Right cardiac atrium (tissue), 5 donors: ENCODE results near the gene ADGRD1. TPM values are rescaled to one million over a fixed set of nuclear protein-coding genes. Genes with fewer than 3 reads are reported as not detected.

Experiments
- ATAC-seq, 2 donors: fragments of 200-7000 bp; cut with Tn5 transposase; one replicate each; pipeline versions ENCODE4 v1.8.0 to v1.9.1; 2020; ENCODE audit warnings: moderate library complexity in 2 of 2, mild to moderate bottlenecking in 1 of 2
- DNase-seq, 3 donors: peaks; one replicate each; pipeline ENCODE4 v3.0.0-alpha.2; 2020
- H3K27ac ChIP-seq: one replicate; pipeline ENCODE4 v1.5.1; 2013; ENCODE audit warnings: mild to moderate bottlenecking, low read length, control low read depth, moderate library complexity
- H3K27me3 ChIP-seq: one replicate; pipeline ENCODE4 v1.6.1; 2013; ENCODE audit not compliant: control insufficient read depth, insufficient read depth
- H3K4me1 ChIP-seq: one replicate; pipeline ENCODE4 v1.6.1; 2013; ENCODE audit warnings: low read length; ENCODE audit not compliant: control insufficient read depth, insufficient read depth
- H3K4me3 ChIP-seq: one replicate; pipeline ENCODE4 v1.5.1; 2013; ENCODE audit warnings: low read length, control low read depth
- H3K9me3 ChIP-seq: one replicate; pipeline ENCODE4 v1.6.1; 2013; ENCODE audit warnings: low read length; ENCODE audit not compliant: control insufficient read depth
- WGBS: extraction: QIAGEN DNeasy Blood & Tissue Kit; methylation state at CpG from one replicate; pipeline ENCODE4 v1.1.7; 2013; 5-methylcytosine and 5-hydroxymethylcytosine counted together
- intact Hi-C, 4 donors: fragments of 100-400 bp; cut with DNase I; formaldehyde crosslinking; loops; one replicate each; pipeline versions ENCODE4 v1.11.0 to v1.14.0; 2022 to 2023
- polyA plus RNA-seq: library from polyadenylated mRNA; stranded (reverse); fragments of 200-250 nt; gene quantifications from one replicate; pipeline ENCODE4 v1.2.3, GENCODE V29; 2013
- total RNA-seq, 4 donors: library from RNA; stranded (reverse); fragmentation: NEBNext Ultra II Directional; extraction: Animal tissue kit (Norgen Biotek cat#: 25700); gene quantifications; one replicate each; pipeline ENCODE4 v1.2.1, GENCODE V29; 2021
- donor health status: healthy with polysubstance abuse.
- donor health status: DM: no; HTN: yes; CAD: no.
- donor health status: DM: no; HTN: no; CAD: no.
- donor health status: DM: no; HTN: yes; CAD: no; lungs with severe emphysema.
- donor health status: DM: yes; HTN: yes; CAD: no.

The ADGRD1 gene
- total and polyA plus RNA-seq, 5 donors: 50.0 to 386 (median 234) TPM

- Histone ChIP-seq H3K27ac (peak overlapping the region; percentile 15), H3K4me3 (peak overlapping the region; percentile 86), H3K27me3 (no peaks in the 10 kb centered on the region), H3K4me1 (peaks cover 2% of the 10 kb centered on the region), H3K9me3 (no peaks in the 10 kb centered on the region)
- peak in 2 of 3 donors; percentile 57 to 75 for DNase-seq
- intact Hi-C loops: no loop called here
- ATAC-seq: peak; percentile 60 to 68
- 43% methylated on average over 11 of the region's 11 CpGs for WGBS
Observed at GRCh38 chr12:130955238-130955816, 1.6 kb downstream of the ADGRD1 start.

GRCh38 chr12:130956009-130956408 is 2.3 kb downstream of the ADGRD1 start:
- intact Hi-C loops: no loop called here
- peak overlapping the region; percentile 86 for H3K4me3 ChIP-seq

GRCh38 chr12:130956456-130957303 is 3.0 kb downstream of the ADGRD1 start:
- Histone ChIP-seq H3K4me3 (peak overlapping the region; percentile 86), H3K9me3 (no peaks in the 10 kb centered on the region), H3K27ac (no peak overlapping the region), H3K27me3 (no peaks in the 10 kb centered on the region), H3K4me1 (peaks cover 2% of the 10 kb centered on the region)
- intact Hi-C loops: no loop called here
- ATAC-seq: peak; percentile 0 to 1
- 76% methylated on average over 14 of the region's 14 CpGs for WGBS
- peak in 1 of 3 donors; percentile 52 for DNase-seq

More at GRCh38 chr12:130956009-130956408, 2.3 kb downstream of the ADGRD1 start:
- peaks cover 2% of the 10 kb centered on the region for H3K4me1 ChIP-seq
- DNase-seq: peak in 1 of 3 donors; percentile 58
- 63% methylated on average over 11 of the region's 11 CpGs for WGBS
- H3K9me3 ChIP-seq: no peaks in the 10 kb centered on the region
- peak overlapping the region; percentile 14 for H3K27ac ChIP-seq
- H3K27me3 ChIP-seq: no peaks in the 10 kb centered on the region
- no peak for ATAC-seq

GRCh38 chr12:130957304-130957621 is 3.6 kb downstream of the ADGRD1 start:
- peaks cover 2% of the 10 kb centered on the region for H3K4me1 ChIP-seq
- WGBS: 78% methylated on average over 7 of the region's 7 CpGs
- no peak for DNase-seq
- no peaks in the 10 kb centered on the region for H3K9me3 ChIP-seq
- no peak for ATAC-seq
- H3K27ac ChIP-seq: no peak overlapping the region
- no peaks in the 10 kb centered on the region for H3K27me3 ChIP-seq
- no peak overlapping the region for H3K4me3 ChIP-seq
- intact Hi-C loops: no loop called here

GRCh38 chr12:130958557-130959140 is 4.9 kb downstream of the ADGRD1 start:
- 77% methylated on average over 26 of the region's 26 CpGs for whole genome bisulfite sequencing
- Histone ChIP-seq H3K4me3 (no peak overlapping the region), H3K9me3 (no peaks in the 10 kb centered on the region), H3K27ac (peak overlapping the region; percentile 40), H3K4me1 (peaks cover 2% of the 10 kb centered on the region), H3K27me3 (no peaks in the 10 kb centered on the region)
- no peak for ATAC-seq
- intact Hi-C loops: no loop called here
- no peak for DNase-seq

GRCh38 chr12:130959632-130960031 is 5.9 kb downstream of the ADGRD1 start:
- peaks cover 2% of the 10 kb centered on the region for H3K4me1 ChIP-seq
- 67% methylated on average over 8 of the region's 8 CpGs for WGBS
- no peak overlapping the region for H3K4me3 ChIP-seq
- DNase-seq (no peak), ATAC-seq (no peak)
- H3K27ac ChIP-seq: no peak overlapping the region
- intact Hi-C loops: no loop called here
- no peaks in the 10 kb centered on the region for H3K9me3 ChIP-seq
- no peaks in the 10 kb centered on the region for H3K27me3 ChIP-seq

GRCh38 chr12:130960058-130960457 is 6.4 kb downstream of the ADGRD1 start:
- intact Hi-C loops: no loop called here
- H3K27me3 ChIP-seq: no peaks in the 10 kb centered on the region
- H3K9me3 ChIP-seq: no peaks in the 10 kb centered on the region
- 70% methylated on average over 3 of the region's 3 CpGs for WGBS
- DNase-seq (no peak), ATAC-seq (no peak)
- H3K4me1 ChIP-seq: peaks cover 2% of the 10 kb centered on the region
- no peak overlapping the region for H3K27ac ChIP-seq
- no peak overlapping the region for H3K4me3 ChIP-seq

GRCh38 chr12:130960787-130961186 is 7.1 kb downstream of the ADGRD1 start:
- ATAC-seq (no peak), DNase-seq (no peak)
- Histone ChIP-seq H3K27ac (peak overlapping the region; percentile 1), H3K27me3 (no peaks in the 10 kb centered on the region), H3K4me3 (no peak overlapping the region), H3K4me1 (peaks cover 2% of the 10 kb centered on the region), H3K9me3 (no peaks in the 10 kb centered on the region)
- intact Hi-C loops: no loop called here
- 69% methylated on average over 8 of the region's 8 CpGs for WGBS

- 50% methylated on average over 9 of the region's 9 CpGs for WGBS
- H3K4me1 ChIP-seq: peaks cover 2% of the 10 kb centered on the region
- DNase-seq (peak; percentile 76 to 86 (median 85)), ATAC-seq (peak; percentile 85 to 91)
- no peaks in the 10 kb centered on the region for H3K9me3 ChIP-seq
- no peak overlapping the region for H3K27ac ChIP-seq
- no peak overlapping the region for H3K4me3 ChIP-seq
- intact Hi-C loops: no loop called here
- H3K27me3 ChIP-seq: no peaks in the 10 kb centered on the region
Observed at GRCh38 chr12:130961921-130962451, 8.3 kb downstream of the ADGRD1 start.

- WGBS: 61% methylated on average over 6 of the region's 6 CpGs
- Histone ChIP-seq H3K9me3 (no peaks in the 10 kb centered on the region), H3K27me3 (no peaks in the 10 kb centered on the region), H3K4me3 (no peak overlapping the region), H3K4me1 (peaks cover 4% of the 10 kb centered on the region), H3K27ac (no peak overlapping the region)
- DNase-seq: no peak
- ATAC-seq: no peak
- intact Hi-C loops: no loop called here
Observed at GRCh38 chr12:130965214-130965613, 11.5 kb downstream of the ADGRD1 start.

GRCh38 chr12:130965668-130966067 is 12.0 kb downstream of the ADGRD1 start:
- intact Hi-C loops: no loop called here

More at GRCh38 chr12:130965668-130966067, 12.0 kb downstream of the ADGRD1 start:
- whole genome bisulfite sequencing: 65% methylated on average over 2 of the region's 2 CpGs
- no peak for ATAC-seq
- DNase-seq: no peak
- H3K27me3 ChIP-seq: no peaks in the 10 kb centered on the region
- no peaks in the 10 kb centered on the region for H3K9me3 ChIP-seq
- peaks cover 4% of the 10 kb centered on the region for H3K4me1 ChIP-seq
- H3K27ac ChIP-seq: no peak overlapping the region
- no peak overlapping the region for H3K4me3 ChIP-seq
